KG1 (cell line): ENCODE results near the gene DLG2.

Source experiments
- DNase-seq: peaks from one replicate; lab custom pipeline; 2025; lab: John Stamatoyannopoulos, UW

DLG2 gene

GRCh38 chr11:83715927-83716535 is 1911.1 kb downstream of the DLG2 start:
- DNase-seq: no peak

- no peak for DNase-seq
Observed at GRCh38 chr11:83713708-83714107, 1913.4 kb downstream of the DLG2 start.

GRCh38 chr11:83711106-83711527 is 1916.0 kb downstream of the DLG2 start:
- DNase-seq: no peak

GRCh38 chr11:83709434-83709833 is 1917.7 kb downstream of the DLG2 start:
- DNase-seq: no peak

GRCh38 chr11:83706566-83706965 is 1920.6 kb downstream of the DLG2 start:
- no peak for DNase-seq

GRCh38 chr11:83702796-83703195 is 1924.3 kb downstream of the DLG2 start:
- DNase-seq: no peak

GRCh38 chr11:83697518-83697917 is 1929.6 kb downstream of the DLG2 start:
- no peak for DNase-seq

GRCh38 chr11:83695046-83695445 is 1932.1 kb downstream of the DLG2 start:
- DNase-seq: no peak

- no peak for DNase-seq
Observed at GRCh38 chr11:83694191-83694910, 1932.8 kb downstream of the DLG2 start.

- no peak for DNase-seq
Observed at GRCh38 chr11:83693306-83693992, 1933.7 kb downstream of the DLG2 start.

GRCh38 chr11:83692675-83693074 is 1934.5 kb downstream of the DLG2 start:
- DNase-seq: no peak

GRCh38 chr11:83691451-83691950 is 1935.6 kb downstream of the DLG2 start:
- no peak for DNase-seq

GRCh38 chr11:83689144-83689780 is 1937.9 kb downstream of the DLG2 start:
- no peak for DNase-seq

GRCh38 chr11:83687787-83688186 is 1939.4 kb downstream of the DLG2 start:
- DNase-seq: no peak

GRCh38 chr11:83685730-83686129 is 1941.4 kb downstream of the DLG2 start:
- no peak for DNase-seq

GRCh38 chr11:83684071-83684470 is 1943.1 kb downstream of the DLG2 start:
- no peak for DNase-seq

- DNase-seq: no peak
Observed at GRCh38 chr11:83682611-83682973, 1944.6 kb downstream of the DLG2 start.

- no peak for DNase-seq
Observed at GRCh38 chr11:83681906-83682610, 1945.1 kb downstream of the DLG2 start.

GRCh38 chr11:83681031-83681781 is 1945.9 kb downstream of the DLG2 start:
- DNase-seq: no peak

GRCh38 chr11:83680321-83680720 is 1946.8 kb downstream of the DLG2 start:
- DNase-seq: no peak
